Fibroblast of lung (primary cell): ENCODE measurements around the gene NCOA5. TPM values are rescaled to one million over a fixed set of nuclear protein-coding genes. Genes with fewer than 3 reads are reported as not detected.
A peak's percentile ranks its signal among the peaks of the same experiment; 100 is the strongest.

Source experiments
- DNase-seq, 2 donors: peaks; one replicate each; pipeline versions ENCODE4 v3.0.0 to v3.0.0-alpha.2; 2010; ENCODE audit warnings: low read depth in 2 of 2
- H2AFZ ChIP-seq: 2 replicates; pipeline ENCODE4 v1.5.1; 2012; ENCODE audit warnings: low read length, control low read depth, inconsistent platforms
- H3K27ac ChIP-seq: 2 replicates; pipeline ENCODE4 v1.5.1; 2011; ENCODE audit warnings: low read length, control low read depth; ENCODE audit not compliant: insufficient read depth
- H3K27me3 ChIP-seq: 2 replicates; pipeline ENCODE4 v1.5.1; 2011; ENCODE audit warnings: mild to moderate bottlenecking, low read length; ENCODE audit not compliant: control insufficient read depth, insufficient read depth
- H3K36me3 ChIP-seq: 2 replicates; pipeline ENCODE4 v1.5.1; 2011; ENCODE audit warnings: low read length; ENCODE audit not compliant: control insufficient read depth, insufficient read depth
- H3K4me1 ChIP-seq: 2 replicates; pipeline ENCODE4 v1.5.1; 2011; ENCODE audit warnings: low read length; ENCODE audit not compliant: control insufficient read depth, insufficient read depth; ENCODE audit errors: extremely low read depth
- H3K4me2 ChIP-seq: 2 replicates; pipeline ENCODE4 v1.5.1; 2011; ENCODE audit warnings: low read length, control low read depth; ENCODE audit not compliant: insufficient read depth; ENCODE audit errors: extremely low read depth
- H3K4me3 ChIP-seq, 4 experiments: fragments of 200-600 bp in 1 of 4; sonication (generic) in 1 of 4; replicated peaks in 1 of 4; 2 replicates each; pipeline ENCODE4 v1.5.1; 2011 to 2016; ENCODE audit warnings: low read length in 4 of 4, low read depth in 3 of 4, mild to moderate bottlenecking in 3 of 4, control low read depth in 2 of 4, inconsistent platforms in 1 of 4, mixed read lengths in 1 of 4; ENCODE audit not compliant: insufficient read depth in 1 of 4; ENCODE audit errors: control extremely low read depth in 1 of 4
- H3K79me2 ChIP-seq: 2 replicates; pipeline ENCODE4 v1.5.1; 2012; ENCODE audit warnings: mild to moderate bottlenecking, low read length, inconsistent platforms; ENCODE audit not compliant: control insufficient read depth, insufficient read depth
- H3K9ac ChIP-seq: 2 replicates; pipeline ENCODE4 v1.5.1; 2011; ENCODE audit warnings: mild to moderate bottlenecking, low read length, control low read depth; ENCODE audit not compliant: insufficient read depth
- H3K9me3 ChIP-seq: 2 replicates; pipeline ENCODE4 v1.5.1; 2012; ENCODE audit warnings: low read depth, low read length; ENCODE audit not compliant: control insufficient read depth, insufficient read depth
- H4K20me1 ChIP-seq: 2 replicates; pipeline ENCODE4 v1.5.1; 2011; ENCODE audit warnings: low read length; ENCODE audit not compliant: control insufficient read depth, insufficient read depth; ENCODE audit errors: extremely low read depth
- CTCF ChIP-seq, 2 donors: IDR thresholded peaks in 1 of 2; conservative IDR thresholded peaks in 1 of 2; 1 replicate in 1 of 2; 2 replicates in 1 of 2; pipeline ENCODE4 v1.5.1; 2011 to 2012; ENCODE audit warnings: low read length in 2 of 2, control low read depth in 1 of 2, inconsistent platforms in 1 of 2, low read depth in 1 of 2, mild to moderate bottlenecking in 1 of 2
- EZH2 ChIP-seq: IDR thresholded peaks from 2 replicates; pipeline ENCODE4 v1.5.1; 2012; ENCODE audit warnings: low read length, control low read depth, mild to moderate bottlenecking; ENCODE audit errors: missing control alignments
- polyA plus RNA-seq, 2 donors: library from polyadenylated mRNA; depleted of rRNA in 1 of 2; stranded (reverse) in 1 of 2; unstranded in 1 of 2; fragments of >200 nt; gene quantifications; 2 replicates each; pipeline ENCODE4 v1.2.1, GENCODE V29; 2011 to 2012; ENCODE audit warnings: missing spikeins in 1 of 2
- total RNA-seq: library from RNA; depleted of rRNA; stranded (reverse); fragments of >200 nt; gene quantifications from 2 replicates; pipeline ENCODE4 v1.2.1, GENCODE V29; 2014

The NCOA5 gene
- total and polyA plus RNA-seq, 2 donors (not counting 1 experiment from before 2014, with no cell fraction given) = 8.1 to 18.0 TPM

GRCh38 chr20:46112430-46113112 is 22.8 kb upstream of the NCOA5 start:
- H3K27me3 ChIP-seq = peaks cover 4% of the 10 kb centered on the region
- no peaks in the 10 kb centered on the region for H4K20me1 ChIP-seq
- no peaks in the 10 kb centered on the region for H3K36me3 ChIP-seq
- H3K4me1 ChIP-seq = no peaks in the 10 kb centered on the region
- no peaks in the 10 kb centered on the region for H3K9me3 ChIP-seq
- no peak overlapping the region for H2AFZ ChIP-seq
- H3K27ac ChIP-seq = no peak overlapping the region
- no peak overlapping the region for H3K9ac ChIP-seq
- DNase-seq = no peak
- TF ChIP-seq EZH2 (no peak), CTCF (conservative IDR thresholded peaks at IDR 0.05 in 1 of 2, IDR thresholded peaks at IDR 0.05 in 1 of 2; ENCODE audit: low read depth in 1 of 2, low read length in 2 of 2) (no peak)
- H3K4me2 ChIP-seq = no peak overlapping the region
- no peaks in the 10 kb centered on the region for H3K79me2 ChIP-seq
- no peak overlapping the region for H3K4me3 ChIP-seq

GRCh38 chr20:46111836-46112212 is 22.1 kb upstream of the NCOA5 start:
- H3K9me3 ChIP-seq = no peaks in the 10 kb centered on the region
- H3K4me1 ChIP-seq = no peaks in the 10 kb centered on the region
- no peak overlapping the region for H2AFZ ChIP-seq
- H3K4me2 ChIP-seq = no peak overlapping the region
- H3K79me2 ChIP-seq = no peaks in the 10 kb centered on the region
- DNase-seq = no peak
- no peaks in the 10 kb centered on the region for H4K20me1 ChIP-seq
- no peak overlapping the region for H3K4me3 ChIP-seq
- TF ChIP-seq CTCF (conservative IDR thresholded peaks at IDR 0.05 in 1 of 2, IDR thresholded peaks at IDR 0.05 in 1 of 2; ENCODE audit: low read depth in 1 of 2, low read length in 2 of 2) (no peak), EZH2 (no peak)
- no peaks in the 10 kb centered on the region for H3K36me3 ChIP-seq
- peaks cover 4% of the 10 kb centered on the region for H3K27me3 ChIP-seq
- H3K9ac ChIP-seq = no peak overlapping the region
- no peak overlapping the region for H3K27ac ChIP-seq

- no peak for TF ChIP-seq EZH2
- TF ChIP-seq CTCF (conservative IDR thresholded peaks at IDR 0.05 in 1 of 2, IDR thresholded peaks at IDR 0.05 in 1 of 2; ENCODE audit: low read depth in 1 of 2, low read length in 2 of 2) = no peak
- Histone ChIP-seq H3K9ac (no peak overlapping the region), H2AFZ (no peak overlapping the region), H3K27me3 (peaks cover 4% of the 10 kb centered on the region), H3K36me3 (no peaks in the 10 kb centered on the region), H3K27ac (no peak overlapping the region), H3K4me1 (no peaks in the 10 kb centered on the region), H3K79me2 (no peaks in the 10 kb centered on the region), H3K4me3 (no peak overlapping the region), H3K4me2 (no peak overlapping the region), H3K9me3 (no peaks in the 10 kb centered on the region), H4K20me1 (no peaks in the 10 kb centered on the region)
- DNase-seq = peak in 1 of 2 donors; percentile 44
These were observed 21.5 kb upstream of the NCOA5 start for GRCh38 chr20:46111028-46111835.
